Activated T-helper 17 cell treated with anti-CD3 and anti-CD28 coated beads, Interleukin-2, amount 50 U/mL, for 72 hours (primary cell): ENCODE data around the gene MRPL17. TPM values are rescaled to one million over a fixed set of nuclear protein-coding genes. Genes with fewer than 3 reads are reported as not detected.

ENCODE experiments used
- ATAC-seq: fragments of 150-1000 bp; cut with Tn5 transposase; replicated peaks from 2 replicates; pipeline ENCODE4 v1.10.0; 2021; ENCODE audit warnings: mild to moderate bottlenecking, moderate library complexity
- H3K27ac Mint-ChIP-seq: one replicate; pipeline ENCODE4 v1.8.0; 2022; ENCODE audit warnings: mixed read lengths
- H3K27me3 Mint-ChIP-seq: one replicate; pipeline ENCODE4 v1.8.0; 2022; ENCODE audit warnings: mixed read lengths
- H3K36me3 Mint-ChIP-seq: one replicate; pipeline ENCODE4 v1.8.0; 2022; ENCODE audit warnings: low read depth, mild to moderate bottlenecking, mixed read lengths
- H3K4me1 Mint-ChIP-seq: one replicate; pipeline ENCODE4 v1.8.0; 2022; ENCODE audit warnings: mixed read lengths
- H3K4me3 Mint-ChIP-seq: one replicate; pipeline ENCODE4 v1.8.0; 2022; ENCODE audit warnings: mild to moderate bottlenecking, mixed read lengths
- H3K9me3 Mint-ChIP-seq: one replicate; pipeline ENCODE4 v1.8.0; 2022; ENCODE audit warnings: mixed read lengths
- total RNA-seq, 2 donors: library from RNA; stranded (reverse); gene quantifications; one replicate each; pipeline ENCODE4 v1.2.3, GENCODE V29; 2022

MRPL17 gene
- total RNA-seq, 2 donors from 2014 or later: 65.8 to 74.7 TPM

GRCh38 chr11:6654281-6655019 lies 28.7 kb downstream of the MRPL17 start:
- H3K36me3 Mint-ChIP-seq: no peaks in the 10 kb centered on the region
- H3K4me1 Mint-ChIP-seq: no peaks in the 10 kb centered on the region
- no peaks in the 10 kb centered on the region for H3K9me3 Mint-ChIP-seq
- H3K27ac Mint-ChIP-seq: no peak overlapping the region
- peak; percentile 4 for ATAC-seq
- peaks cover 7% of the 10 kb centered on the region for H3K27me3 Mint-ChIP-seq
- no peak overlapping the region for H3K4me3 Mint-ChIP-seq

- H3K9me3 Mint-ChIP-seq: no peaks in the 10 kb centered on the region
- H3K4me3 Mint-ChIP-seq: no peak overlapping the region
- H3K27me3 Mint-ChIP-seq: peaks cover 7% of the 10 kb centered on the region
- H3K27ac Mint-ChIP-seq: no peak overlapping the region
- no peaks in the 10 kb centered on the region for H3K36me3 Mint-ChIP-seq
- H3K4me1 Mint-ChIP-seq: no peaks in the 10 kb centered on the region
- no peak for ATAC-seq
Observed at GRCh38 chr11:6653656-6654055, 29.5 kb downstream of the MRPL17 start.

- Mint-ChIP-seq H3K9me3 (no peaks in the 10 kb centered on the region), H3K4me1 (no peaks in the 10 kb centered on the region), H3K36me3 (no peaks in the 10 kb centered on the region), H3K27ac (no peak overlapping the region), H3K4me3 (no peak overlapping the region), H3K27me3 (peaks cover 7% of the 10 kb centered on the region)
- ATAC-seq: no peak
Observed at GRCh38 chr11:6653097-6653496, 30.0 kb downstream of the MRPL17 start.

GRCh38 chr11:6652182-6652581 lies 31.0 kb downstream of the MRPL17 start:
- Mint-ChIP-seq H3K27me3 (peaks cover 7% of the 10 kb centered on the region), H3K9me3 (no peaks in the 10 kb centered on the region), H3K36me3 (no peaks in the 10 kb centered on the region), H3K4me3 (no peak overlapping the region), H3K27ac (no peak overlapping the region), H3K4me1 (no peaks in the 10 kb centered on the region)
- no peak for ATAC-seq

- Mint-ChIP-seq H3K4me1 (no peaks in the 10 kb centered on the region), H3K4me3 (no peak overlapping the region), H3K36me3 (no peaks in the 10 kb centered on the region), H3K27ac (no peak overlapping the region), H3K27me3 (peaks cover under 1% of the 10 kb centered on the region), H3K9me3 (no peaks in the 10 kb centered on the region)
- ATAC-seq: peak; percentile 66
Observed at GRCh38 chr11:6650980-6651379, 32.2 kb downstream of the MRPL17 start.

GRCh38 chr11:6650104-6650503 lies 33.0 kb downstream of the MRPL17 start:
- Mint-ChIP-seq H3K27ac (no peak overlapping the region), H3K27me3 (no peaks in the 10 kb centered on the region), H3K9me3 (no peaks in the 10 kb centered on the region), H3K4me1 (no peaks in the 10 kb centered on the region), H3K36me3 (no peaks in the 10 kb centered on the region), H3K4me3 (no peak overlapping the region)
- no peak for ATAC-seq

GRCh38 chr11:6648501-6648900 lies 34.6 kb downstream of the MRPL17 start:
- H3K4me3 Mint-ChIP-seq: no peak overlapping the region
- no peak for ATAC-seq
- H3K4me1 Mint-ChIP-seq: no peaks in the 10 kb centered on the region
- no peaks in the 10 kb centered on the region for H3K36me3 Mint-ChIP-seq
- H3K27me3 Mint-ChIP-seq: no peaks in the 10 kb centered on the region
- no peaks in the 10 kb centered on the region for H3K9me3 Mint-ChIP-seq
- no peak overlapping the region for H3K27ac Mint-ChIP-seq

GRCh38 chr11:6647836-6648235 lies 35.3 kb downstream of the MRPL17 start:
- H3K9me3 Mint-ChIP-seq: no peaks in the 10 kb centered on the region
- no peak overlapping the region for H3K4me3 Mint-ChIP-seq
- ATAC-seq: no peak
- H3K27ac Mint-ChIP-seq: no peak overlapping the region
- no peaks in the 10 kb centered on the region for H3K36me3 Mint-ChIP-seq
- H3K4me1 Mint-ChIP-seq: no peaks in the 10 kb centered on the region
- H3K27me3 Mint-ChIP-seq: no peaks in the 10 kb centered on the region

GRCh38 chr11:6646918-6647679 lies 36.0 kb downstream of the MRPL17 start:
- H3K27ac Mint-ChIP-seq: no peak overlapping the region
- no peaks in the 10 kb centered on the region for H3K27me3 Mint-ChIP-seq
- ATAC-seq: peak; percentile 71
- no peak overlapping the region for H3K4me3 Mint-ChIP-seq
- no peaks in the 10 kb centered on the region for H3K9me3 Mint-ChIP-seq
- H3K36me3 Mint-ChIP-seq: no peaks in the 10 kb centered on the region
- H3K4me1 Mint-ChIP-seq: no peaks in the 10 kb centered on the region

- H3K9me3 Mint-ChIP-seq: no peaks in the 10 kb centered on the region
- no peaks in the 10 kb centered on the region for H3K4me1 Mint-ChIP-seq
- no peak overlapping the region for H3K4me3 Mint-ChIP-seq
- no peaks in the 10 kb centered on the region for H3K36me3 Mint-ChIP-seq
- H3K27me3 Mint-ChIP-seq: no peaks in the 10 kb centered on the region
- H3K27ac Mint-ChIP-seq: no peak overlapping the region
- peak; percentile 7 for ATAC-seq
Observed at GRCh38 chr11:6646576-6646917, 36.6 kb downstream of the MRPL17 start.

- Mint-ChIP-seq H3K4me1 (no peaks in the 10 kb centered on the region), H3K36me3 (no peaks in the 10 kb centered on the region), H3K27me3 (no peaks in the 10 kb centered on the region), H3K4me3 (no peak overlapping the region), H3K9me3 (no peaks in the 10 kb centered on the region), H3K27ac (no peak overlapping the region)
- ATAC-seq: no peak
Observed at GRCh38 chr11:6646071-6646470, 37.1 kb downstream of the MRPL17 start.

- Mint-ChIP-seq H3K27ac (no peak overlapping the region), H3K9me3 (no peaks in the 10 kb centered on the region), H3K27me3 (no peaks in the 10 kb centered on the region), H3K4me3 (no peak overlapping the region), H3K4me1 (no peaks in the 10 kb centered on the region), H3K36me3 (no peaks in the 10 kb centered on the region)
- no peak for ATAC-seq
Observed at GRCh38 chr11:6642957-6643356, 40.2 kb downstream of the MRPL17 start.

GRCh38 chr11:6640985-6641701 lies 42.0 kb downstream of the MRPL17 start:
- Mint-ChIP-seq H3K4me3 (no peak overlapping the region), H3K27me3 (no peaks in the 10 kb centered on the region), H3K27ac (no peak overlapping the region), H3K36me3 (no peaks in the 10 kb centered on the region), H3K4me1 (no peaks in the 10 kb centered on the region), H3K9me3 (no peaks in the 10 kb centered on the region)
- ATAC-seq: no peak

- Mint-ChIP-seq H3K36me3 (no peaks in the 10 kb centered on the region), H3K27me3 (no peaks in the 10 kb centered on the region), H3K4me3 (no peak overlapping the region), H3K4me1 (no peaks in the 10 kb centered on the region), H3K27ac (no peak overlapping the region), H3K9me3 (no peaks in the 10 kb centered on the region)
- no peak for ATAC-seq
Observed at GRCh38 chr11:6640036-6640984, 42.8 kb downstream of the MRPL17 start.
